GM12878 (cell line): Measurements from ENCODE around the gene NAPEPLD. TPM values are rescaled to one million over a fixed set of nuclear protein-coding genes. Genes with fewer than 3 reads are reported as not detected.
"Not testable (repeated sequence)": the region's sequence is repeated elsewhere in the genome, so short reads cannot be mapped to it uniquely, and the experiment has no call there.

Source experiments
- ATAC-seq: fragments of 200-7000 bp; cut with Tn5 transposase; 3 replicates; pipeline ENCODE4 v1.9.1; 2020; ENCODE audit warnings: mild to moderate bottlenecking, moderate library complexity
- BruUV-seq: library from RNA; stranded (reverse); fragments of 400-500 nt; replicated peaks from 2 replicates; lab custom pipeline; 2021; lab: Mats Ljungman, UMichigan
- CTCF ChIA-PET: fragments of 300-600 bp; sonication (Branson Sonifier 250); formaldehyde crosslinking; extraction: SDS; loops from one replicate; lab custom pipeline; 2021; ENCODE audit warnings: inconsistent platforms; lab: Yijun Ruan, JAX
- POLR2A ChIA-PET: fragments of 350-600 bp; formaldehyde crosslinking; extraction: SDS; loops from one replicate; lab custom pipeline; 2021; ENCODE audit warnings: inconsistent platforms; lab: Charles Lee
- RAD21 ChIA-PET: fragments of 300-600 bp; sonication (Branson Sonifier 250); formaldehyde crosslinking; loops from one replicate; lab custom pipeline; 2023; ENCODE audit warnings: antibody characterized with exemption; ENCODE audit not compliant: unreplicated experiment; lab: Charles Lee
- SMC1A ChIA-PET: fragments of 300-600 bp; sonication (Branson Sonifier 250); formaldehyde crosslinking; loops from one replicate; lab custom pipeline; 2023; ENCODE audit not compliant: unreplicated experiment, uncharacterized antibody; lab: Charles Lee
- DNase-seq: peaks from one replicate; pipeline ENCODE4 v3.0.0-alpha.2; 2011; ENCODE audit warnings: low read depth, low spot score
- FAIRE-seq: peaks from 3 replicates; lab custom pipeline; 2011; peaks lifted over from hg19 to GRCh38; lab: Jason Lieb, UNC
- H2AFZ ChIP-seq: 2 replicates; pipeline ENCODE4 v1.6.0; 2011; ENCODE audit warnings: low read depth, low read length, control low read depth; ENCODE audit not compliant: control insufficient read depth
- H3K27ac ChIP-seq: 2 replicates; pipeline ENCODE4 v1.5.1; 2011; ENCODE audit warnings: control low read depth; ENCODE audit not compliant: control insufficient read depth, insufficient read depth
- H3K27me3 ChIP-seq, 2 experiments: replicated peaks in 1 of 2; 2 replicates each; pipeline versions ENCODE4 v1.6.0 to v1.6.1; 2011; ENCODE audit warnings: low read length in 1 of 2; ENCODE audit not compliant: control insufficient read depth in 2 of 2, insufficient read depth in 2 of 2
- H3K36me3 ChIP-seq, 2 experiments: 2 replicates each; pipeline ENCODE4 v1.5.1; 2011; ENCODE audit warnings: low read length in 1 of 2; ENCODE audit not compliant: control insufficient read depth in 2 of 2, insufficient read depth in 2 of 2
- H3K4me1 ChIP-seq: 2 replicates; pipeline ENCODE4 v1.6.1; 2011; ENCODE audit warnings: mild to moderate bottlenecking, low read length, moderate library complexity, mixed read lengths; ENCODE audit not compliant: control insufficient read depth, insufficient read depth
- H3K4me2 ChIP-seq: 2 replicates; pipeline ENCODE4 v1.6.0; 2011; ENCODE audit warnings: control low read depth; ENCODE audit not compliant: control insufficient read depth, insufficient read depth
- H3K4me3 ChIP-seq: fragments of 200-600 bp; sonication (generic); 2 replicates; pipeline ENCODE4 v1.5.1; 2016
- H3K79me2 ChIP-seq: 2 replicates; pipeline ENCODE4 v1.6.0; 2011; ENCODE audit warnings: low read length; ENCODE audit not compliant: control insufficient read depth, insufficient read depth
- H3K9ac ChIP-seq: 2 replicates; pipeline ENCODE4 v1.8.0; 2011; ENCODE audit warnings: low read length, control low read depth, mixed read lengths; ENCODE audit not compliant: control insufficient read depth, insufficient read depth
- H3K9me3 ChIP-seq: replicated peaks from 3 replicates; pipeline ENCODE4 v1.5.1; 2011; ENCODE audit warnings: mild to moderate bottlenecking, low read length; ENCODE audit not compliant: control insufficient read depth, insufficient read depth
- H4K20me1 ChIP-seq: 2 replicates; pipeline ENCODE4 v1.6.0; 2011; ENCODE audit not compliant: control insufficient read depth, insufficient read depth
- HDGF ChIP-seq: fragments of 450-650 bp; IDR thresholded peaks from 2 replicates; pipeline ENCODE4 v1.6.1; 2016; ENCODE audit warnings: antibody characterized with exemption
- IKZF1 ChIP-seq: fragments of 450-650 bp; conservative IDR thresholded peaks from 2 replicates; pipeline ENCODE4 v1.6.1; 2017; ENCODE audit warnings: antibody characterized with exemption, mild to moderate bottlenecking
- KDM1A ChIP-seq: fragments of 200-600 bp; sonication (generic); IDR thresholded peaks from 2 replicates; pipeline ENCODE4 v1.6.1; 2016; ENCODE audit warnings: borderline replicate concordance
- MYB ChIP-seq: fragments of 150-350 bp; IDR thresholded peaks from 2 replicates; pipeline ENCODE4 v1.6.1; 2014; ENCODE audit warnings: mild to moderate bottlenecking, low read depth, low read length, borderline replicate concordance
- NBN ChIP-seq: fragments of 450-650 bp; IDR thresholded peaks from 2 replicates; pipeline ENCODE4 v1.6.1; 2016
- NFXL1 ChIP-seq: fragments of 450-650 bp; IDR thresholded peaks from 2 replicates; pipeline ENCODE4 v1.6.1; 2017; ENCODE audit warnings: antibody characterized with exemption, mild to moderate bottlenecking, borderline replicate concordance
- NR2F1 ChIP-seq: fragments of 450-650 bp; conservative IDR thresholded peaks from 2 replicates; pipeline ENCODE4 v1.6.1; 2017; ENCODE audit warnings: mild to moderate bottlenecking
- PKNOX1 ChIP-seq: fragments of 450-650 bp; IDR thresholded peaks from 2 replicates; pipeline ENCODE4 v1.6.1; 2016; ENCODE audit warnings: mild to moderate bottlenecking
- POLR2A ChIP-seq: IDR thresholded peaks from 2 replicates; pipeline ENCODE4 v1.6.1; 2011; ENCODE audit warnings: low read depth, mild to moderate bottlenecking, low read length
- SMAD5 ChIP-seq: IDR thresholded peaks from 2 replicates; pipeline ENCODE4 v1.6.1; 2016; ENCODE audit warnings: antibody characterized with exemption, low read depth
- SUZ12 ChIP-seq: fragments of 200-600 bp; sonication (generic); IDR thresholded peaks from one replicate; pipeline ENCODE4 v1.6.1; 2018; ENCODE audit warnings: antibody characterized with exemption, mild to moderate bottlenecking; ENCODE audit not compliant: unreplicated experiment
- TCF12 ChIP-seq: IDR thresholded peaks from 2 replicates; pipeline ENCODE4 v1.6.1; 2011; ENCODE audit warnings: low read depth, mild to moderate bottlenecking, low read length
- ZNF24 ChIP-seq: fragments of 450-650 bp; IDR thresholded peaks from 2 replicates; pipeline ENCODE4 v1.6.1; 2017; ENCODE audit warnings: antibody characterized with exemption, mild to moderate bottlenecking
- WGBS: methylation state at CpG from one replicate; pipeline ENCODE4 v1.1.6; 2016; ENCODE audit warnings: low lambda C conversion rate; ENCODE audit not compliant: insufficient replicate concordance, insufficient coverage; ENCODE audit errors: missing lambda C conversion rate; 5-methylcytosine and 5-hydroxymethylcytosine counted together
- in situ Hi-C: fragments of 300-500 bp; cut with MboI; formaldehyde crosslinking; loops from 9 replicates; pipeline ENCODE4 v1.14.3; 2018; ENCODE audit warnings: mixed read lengths
- intact Hi-C: fragments of 100-400 bp; cut with micrococcal nuclease; formaldehyde crosslinking; loops from one replicate; pipeline ENCODE4 v1.14.2; 2022; ENCODE audit not compliant: unreplicated experiment
- polyA plus RNA-seq, 11 experiments: library from polyadenylated mRNA; depleted of rRNA in 4 of 11; unstranded in 6 of 11; stranded (reverse) in 5 of 11; fragments of >200 nt; fragmentation: Nextera tagmentation in 4 of 11; fragmentation: Illumina TruSeq in 1 of 11; extraction: Ambion mirVana in 4 of 11; extraction: Trizol in 1 of 11; gene quantifications; 1 replicate in 1 of 11; 2 replicates in 10 of 11; pipeline versions ENCODE4 v1.2.1 to v1.2.3, GENCODE V29; 2011 to 2016; ENCODE audit warnings: inconsistent platforms in 2 of 11, missing spikeins in 2 of 11, low read depth in 1 of 11
- total RNA-seq, 4 experiments: library from RNA; depleted of rRNA in 3 of 4; stranded (reverse); fragments of >200 nt in 3 of 4; fragmentation: Illumina TruSeq in 1 of 4; extraction: Trizol in 1 of 4; gene quantifications; 2 replicates each; pipeline versions ENCODE4 v1.2.1 to v1.2.3, GENCODE V29; 2013 to 2021
- TF ChIP-seq, protein P1 (sequence below): fragments of 450-650 bp; conservative IDR thresholded peaks from 2 replicates; pipeline ENCODE4 v1.6.1; 2017; ENCODE audit warnings: mild to moderate bottlenecking, moderate library complexity

The NAPEPLD gene
- total and polyA plus RNA-seq, 10 of the 15 experiments (the other 5 are each of a cell fraction or from before 2014, with no cell fraction given), result 6.0 to 16.2 (median 8.6) TPM

- Histone ChIP-seq H3K27ac (no peak overlapping the region), H3K79me2 (no peaks in the 10 kb centered on the region), H4K20me1 (no peaks in the 10 kb centered on the region), H3K4me1 (no peaks in the 10 kb centered on the region), H3K9me3 (no peaks in the 10 kb centered on the region), H3K4me3 (no peak overlapping the region), H2AFZ (no peak overlapping the region)
- FAIRE-seq (no peak), DNase-seq (no peak), ATAC-seq (no peak)
- ChIA-PET POLR2A (no interaction called here), CTCF (no interaction called here), RAD21 (no interaction called here)
- intact Hi-C loops, result no loop called here
- BruUV-seq, result no TSS peak
- TF ChIP-seq HDGF (no peak), POLR2A (no peak), NFXL1 (no peak), IKZF1 (no peak), SMAD5 (no peak), MYB (no peak), NBN (no peak), TCF12 (no peak), SUZ12 (no peak), KDM1A (no peak), NR2F1 (no peak), PKNOX1 (no peak), ZNF24 (no peak)
- TF ChIP-seq, protein P1, sequence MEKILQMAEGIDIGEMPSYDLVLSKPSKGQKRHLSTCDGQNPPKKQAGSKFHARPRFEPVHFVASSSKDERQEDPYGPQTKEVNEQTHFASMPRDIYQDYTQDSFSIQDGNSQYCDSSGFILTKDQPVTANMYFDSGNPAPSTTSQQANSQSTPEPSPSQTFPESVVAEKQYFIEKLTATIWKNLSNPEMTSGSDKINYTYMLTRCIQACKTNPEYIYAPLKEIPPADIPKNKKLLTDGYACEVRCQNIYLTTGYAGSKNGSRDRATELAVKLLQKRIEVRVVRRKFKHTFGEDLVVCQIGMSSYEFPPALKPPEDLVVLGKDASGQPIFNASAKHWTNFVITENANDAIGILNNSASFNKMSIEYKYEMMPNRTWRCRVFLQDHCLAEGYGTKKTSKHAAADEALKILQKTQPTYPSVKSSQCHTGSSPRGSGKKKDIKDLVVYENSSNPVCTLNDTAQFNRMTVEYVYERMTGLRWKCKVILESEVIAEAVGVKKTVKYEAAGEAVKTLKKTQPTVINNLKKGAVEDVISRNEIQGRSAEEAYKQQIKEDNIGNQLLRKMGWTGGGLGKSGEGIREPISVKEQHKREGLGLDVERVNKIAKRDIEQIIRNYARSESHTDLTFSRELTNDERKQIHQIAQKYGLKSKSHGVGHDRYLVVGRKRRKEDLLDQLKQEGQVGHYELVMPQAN, result no peak
- TF ChIP-seq, all 136 proteins: peak for 0
- SMC1A ChIA-PET, result no interaction called here
- 98% methylated on average over 2 of the region's 2 CpGs for WGBS
- in situ Hi-C loops, result no loop called here
- Histone ChIP-seq H3K4me2 (no peak overlapping the region), H3K9ac (no peak overlapping the region), H3K27me3 (no peaks in the 10 kb centered on the region), H3K36me3 (0 out of 4 replicates have a peak, but pooled peaks cover 0 to 2% of the 10 kb centered on the region in 2 experiments)
Observed at GRCh38 chr7:103113164-103113563, 35.7 kb downstream of the NAPEPLD start.

GRCh38 chr7:103106703-103107070, 42.2 kb downstream of the NAPEPLD start:
- H3K4me2 ChIP-seq, SMC1A ChIA-PET, POLR2A ChIA-PET, CTCF ChIA-PET, ATAC-seq, intact Hi-C loops, H3K27ac ChIP-seq, H3K36me3 ChIP-seq, H3K79me2 ChIP-seq, RAD21 ChIA-PET, H3K27me3 ChIP-seq, in situ Hi-C loops, BruUV-seq, H4K20me1 ChIP-seq, H2AFZ ChIP-seq, H3K4me1 ChIP-seq, H3K9me3 ChIP-seq, DNase-seq, H3K9ac ChIP-seq, H3K4me3 ChIP-seq, FAIRE-seq: not testable (repeated sequence)
- over 99% methylated on average over 6 of the region's 6 CpGs for WGBS
